Stimulated activated CD8-positive, alpha-beta memory T cell treated with anti-CD3 and anti-CD28 coated beads, Interleukin-2, amount 100 ng/mL, for 48 hours (primary cell): ENCODE results near the gene TNNT3.

Experiments used
- DNase-seq, 2 donors: peaks; one replicate each; pipeline ENCODE4 v3.0.0-alpha.2; 2020; ENCODE audit warnings: low read depth in 2 of 2

Gene TNNT3

DNA sequence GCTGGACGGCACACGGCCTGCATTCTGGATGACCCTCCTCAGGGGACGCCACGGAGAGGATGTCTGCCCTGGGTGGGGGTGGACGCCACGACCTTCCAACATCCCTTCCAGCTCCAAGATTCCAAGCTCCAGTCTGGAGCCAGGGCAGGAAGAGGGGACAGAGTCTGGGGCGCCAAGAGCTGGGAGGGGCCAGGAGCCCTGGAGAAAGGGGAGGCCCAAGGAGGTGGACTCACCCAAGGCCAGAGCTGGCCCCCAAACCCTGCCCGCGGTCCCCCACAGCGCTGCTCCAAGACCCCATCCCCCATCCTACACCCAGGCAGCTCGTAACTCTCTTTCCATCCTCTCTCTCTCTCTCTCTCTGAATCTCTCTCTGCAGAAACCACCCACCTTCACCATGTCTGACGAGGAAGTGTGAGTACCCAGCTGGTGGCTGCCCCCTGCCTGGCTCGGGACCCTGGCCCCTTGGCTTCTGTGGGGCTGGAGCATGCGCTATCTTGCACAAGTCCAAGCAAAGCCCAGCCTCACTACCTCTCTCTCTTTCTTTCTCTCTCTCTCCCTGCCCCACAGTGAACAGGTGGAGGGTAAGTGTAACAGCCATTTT lies 3.1 kb downstream of the TNNT3 start:
- no peak for DNase-seq

DNA sequence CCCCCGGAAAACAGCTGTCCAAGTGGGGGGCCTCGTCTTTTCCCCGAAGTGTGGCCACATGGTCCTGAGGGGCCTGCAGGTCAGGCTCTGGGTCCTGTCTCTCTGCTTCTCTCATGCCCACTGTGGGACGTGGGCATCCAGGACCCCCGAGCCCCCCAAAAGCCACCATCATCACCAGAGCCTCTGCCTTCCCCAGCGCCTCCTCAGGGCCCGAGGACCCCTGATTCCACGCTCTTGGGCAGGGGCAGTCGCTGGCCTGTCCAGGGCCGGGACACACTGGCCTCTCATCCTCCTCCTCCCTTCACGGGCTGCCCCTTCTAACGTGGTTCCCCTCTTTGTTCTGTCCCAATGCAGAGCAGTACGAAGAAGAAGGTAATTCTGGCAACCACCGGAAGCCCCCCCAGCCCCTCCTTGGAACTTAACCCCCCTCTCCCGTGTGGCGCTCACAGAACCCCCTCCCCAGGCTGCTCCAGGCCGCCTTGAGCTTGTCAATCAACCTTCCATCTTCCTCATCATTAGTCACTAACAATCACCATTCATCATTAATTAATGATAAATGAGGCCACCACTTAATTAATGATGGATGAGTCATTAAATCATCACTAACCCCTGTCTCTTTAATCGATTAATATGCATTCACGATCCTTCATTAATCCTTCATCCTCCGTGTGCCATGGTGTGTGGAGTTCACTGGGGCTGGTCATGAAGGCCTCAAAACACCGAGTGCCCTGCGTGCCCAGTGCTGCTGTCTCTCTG lies 3.9 kb downstream of the TNNT3 start:
- no peak for DNase-seq

- no peak for DNase-seq
Observed at GRCh38 chr11:1924181-1924580, 4.7 kb downstream of the TNNT3 start.

DNA sequence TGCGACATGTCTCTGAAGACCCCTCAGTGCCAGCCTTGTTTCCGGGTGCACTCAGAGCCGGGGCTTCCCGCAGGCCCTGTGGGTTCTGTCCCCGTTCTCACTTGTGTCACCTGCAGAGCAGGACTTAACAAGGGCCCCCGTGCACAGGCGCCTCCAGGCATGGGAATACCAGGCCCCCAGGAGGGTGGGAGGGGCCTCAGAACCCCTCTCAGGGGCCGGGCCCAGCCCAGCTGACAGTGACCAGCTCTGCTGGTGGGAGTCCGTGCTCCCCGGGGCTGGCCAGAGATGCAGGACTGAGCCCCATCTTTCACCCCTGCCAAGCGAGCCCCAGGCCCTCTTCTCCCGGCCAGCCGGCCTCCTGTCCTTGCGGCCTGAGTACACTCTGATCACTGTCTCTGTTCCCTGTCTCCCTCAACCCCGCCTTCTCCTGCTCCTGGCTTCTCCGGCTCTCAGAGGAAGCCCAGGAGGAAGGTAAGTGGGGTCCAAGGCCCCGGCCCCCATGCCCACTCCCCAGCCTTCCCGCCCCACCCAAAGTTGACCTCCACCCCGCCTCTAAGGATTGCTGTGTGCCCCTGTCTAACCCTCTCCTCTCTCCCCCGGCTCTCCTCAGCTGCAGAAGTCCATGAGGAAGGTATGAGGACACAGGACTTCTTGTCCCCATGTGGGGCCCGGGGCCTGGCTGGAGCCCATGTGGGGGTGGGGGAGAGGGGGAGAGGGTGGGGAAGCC lies 5.3 kb downstream of the TNNT3 start:
- no peak for DNase-seq

DNA sequence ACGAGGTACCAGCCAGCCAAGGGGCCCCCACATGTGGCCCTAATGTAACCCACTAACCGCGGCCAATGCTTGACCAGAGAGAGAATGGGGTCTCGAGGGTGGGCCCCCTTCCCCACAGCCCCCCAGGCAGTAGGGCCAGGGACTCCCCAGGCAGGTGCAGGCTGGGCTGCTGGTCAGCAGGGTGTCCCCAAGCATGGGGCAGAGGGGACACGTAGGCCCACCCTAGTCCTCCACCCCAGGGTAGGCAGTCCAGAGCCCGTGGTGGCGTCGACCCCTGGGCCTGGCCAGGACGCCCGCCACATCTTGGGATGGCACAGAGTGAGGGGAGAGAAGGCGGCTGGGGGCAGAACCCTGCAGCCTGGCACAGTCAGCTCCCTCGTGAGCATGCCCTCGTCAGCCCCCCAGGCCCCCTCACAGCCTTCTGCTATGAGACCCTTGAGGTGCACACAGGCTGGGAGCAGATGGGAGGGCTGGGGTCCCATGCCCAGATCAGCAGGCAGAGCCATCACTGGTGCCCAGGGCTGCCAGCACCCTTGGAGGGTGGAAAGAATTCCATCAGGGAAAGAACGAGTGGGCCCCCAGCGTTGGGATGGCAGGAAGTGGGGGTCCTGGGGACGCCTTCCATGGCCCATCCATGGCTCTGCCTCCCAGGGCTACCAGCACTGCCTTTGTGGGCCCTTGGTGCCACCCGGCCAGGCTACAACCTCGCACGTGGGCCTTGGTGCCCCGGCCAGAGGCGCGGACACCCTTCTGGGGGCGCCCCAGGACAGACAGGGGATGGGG lies 6.1 kb downstream of the TNNT3 start:
- DNase-seq = no peak

- no peak for DNase-seq
Observed at GRCh38 chr11:1926156-1927025, 6.9 kb downstream of the TNNT3 start.

- no peak for DNase-seq
Observed at GRCh38 chr11:1927026-1927847, 7.7 kb downstream of the TNNT3 start.

DNA sequence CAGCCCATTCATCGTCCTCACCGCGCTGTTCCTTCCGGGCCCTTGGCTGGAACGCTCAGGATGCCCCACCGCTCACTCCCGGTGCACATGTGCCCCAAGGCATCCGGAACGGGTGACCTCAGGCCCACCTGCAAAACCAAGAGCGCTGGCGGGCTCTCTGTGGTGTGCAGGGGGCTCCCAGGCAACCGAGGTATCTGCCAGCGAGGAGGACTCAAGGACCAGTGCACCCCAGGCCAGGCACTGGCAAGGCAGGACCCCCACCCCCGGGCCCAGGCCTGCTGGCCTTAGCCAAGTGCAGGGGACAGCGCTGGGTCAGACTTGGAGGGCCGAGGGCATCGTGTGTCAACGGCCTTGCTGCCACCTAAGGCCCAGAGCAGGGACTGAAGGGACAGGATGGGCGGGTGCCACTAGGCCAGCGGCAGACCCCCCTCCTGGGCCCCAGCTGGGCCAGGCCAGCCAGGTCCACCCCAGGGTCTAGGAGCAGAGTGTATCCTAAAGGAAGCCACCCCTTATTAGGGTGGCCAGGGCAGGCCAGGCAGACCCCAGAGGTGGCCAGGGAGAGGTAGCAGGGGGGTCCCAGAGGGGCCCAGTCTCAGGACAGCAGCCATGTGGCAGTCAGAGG lies 8.5 kb downstream of the TNNT3 start:
- DNase-seq = no peak

DNA sequence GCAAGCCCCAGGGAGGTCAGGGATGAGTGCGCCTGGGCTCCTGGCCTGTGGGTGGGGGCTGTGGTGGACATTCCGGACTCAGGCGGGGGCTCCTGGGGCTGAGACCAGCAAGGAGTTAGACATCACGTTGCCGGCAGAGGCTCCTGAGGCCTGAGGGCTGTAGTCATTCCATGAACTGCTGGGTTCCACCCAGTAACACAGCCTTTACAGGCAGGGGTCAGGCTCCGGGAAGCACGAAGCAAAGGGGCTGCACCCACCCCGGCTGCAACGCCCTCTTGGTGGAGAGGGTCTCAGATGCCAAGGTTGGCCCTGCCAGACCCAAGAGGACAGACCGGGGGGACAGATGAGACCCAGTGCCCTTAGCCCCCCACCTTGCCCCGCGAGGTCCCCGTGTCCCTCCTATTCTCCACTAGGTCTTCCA lies 9.0 kb downstream of the TNNT3 start:
- no peak for DNase-seq

DNA sequence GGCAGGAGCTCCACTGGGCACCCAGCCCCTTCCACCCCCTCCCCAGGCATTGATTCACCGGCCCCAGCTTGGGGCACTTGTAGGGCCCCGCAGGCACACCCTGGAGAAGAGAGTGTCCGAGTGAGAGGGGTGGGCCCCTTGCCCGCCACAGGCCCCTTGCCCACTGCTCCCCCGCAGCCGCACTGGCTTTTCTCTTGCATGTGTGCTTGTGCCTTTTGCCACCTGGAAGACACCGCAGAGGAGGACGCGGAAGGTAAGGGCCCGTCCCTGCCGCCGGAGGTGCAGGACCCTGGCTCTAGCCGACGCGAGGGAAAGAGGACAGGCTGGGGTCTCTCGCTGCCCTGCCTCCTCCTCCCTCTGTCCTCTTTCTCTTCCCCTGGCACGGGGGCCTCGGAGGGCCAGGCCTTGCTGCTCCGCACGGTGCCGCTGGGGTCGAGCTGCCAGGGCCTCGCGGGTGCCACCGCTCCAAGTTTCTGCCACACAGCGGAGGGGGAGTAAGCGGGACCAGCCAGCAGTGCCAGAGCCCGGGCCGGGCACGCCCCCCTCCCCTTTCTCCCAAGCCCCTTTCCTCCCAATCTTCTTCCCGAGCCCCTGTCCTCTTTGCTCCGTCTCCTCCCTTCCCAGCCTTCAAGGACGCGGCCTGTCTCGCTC lies 9.5 kb downstream of the TNNT3 start:
- no peak for DNase-seq

- DNase-seq = no peak
Observed at GRCh38 chr11:1929621-1930461, 10.3 kb downstream of the TNNT3 start.

DNA sequence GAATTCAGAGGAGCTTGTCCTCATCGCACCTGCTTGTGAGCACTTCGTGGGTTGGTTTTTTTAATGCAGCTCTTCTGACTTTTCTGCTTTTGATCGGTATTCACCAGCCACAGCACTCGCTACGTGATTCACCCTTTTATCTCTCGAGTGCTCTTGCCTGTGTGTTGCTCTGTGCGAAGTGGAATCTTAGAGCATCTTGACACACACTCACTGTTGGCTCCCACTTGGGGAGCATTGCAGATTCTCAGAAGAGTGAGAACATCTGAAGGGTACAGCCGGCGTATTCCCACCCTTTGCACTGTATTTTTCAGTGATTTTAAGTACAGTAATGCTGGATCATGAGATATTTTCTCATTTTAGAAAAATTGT lies 10.9 kb downstream of the TNNT3 start:
- no peak for DNase-seq

- DNase-seq = no peak
Observed at GRCh38 chr11:1931341-1932104, 12.0 kb downstream of the TNNT3 start.

- DNase-seq = no peak
Observed at GRCh38 chr11:1932105-1932480, 12.6 kb downstream of the TNNT3 start.

- DNase-seq = no peak
Observed at GRCh38 chr11:1932681-1933080, 13.2 kb downstream of the TNNT3 start.

DNA sequence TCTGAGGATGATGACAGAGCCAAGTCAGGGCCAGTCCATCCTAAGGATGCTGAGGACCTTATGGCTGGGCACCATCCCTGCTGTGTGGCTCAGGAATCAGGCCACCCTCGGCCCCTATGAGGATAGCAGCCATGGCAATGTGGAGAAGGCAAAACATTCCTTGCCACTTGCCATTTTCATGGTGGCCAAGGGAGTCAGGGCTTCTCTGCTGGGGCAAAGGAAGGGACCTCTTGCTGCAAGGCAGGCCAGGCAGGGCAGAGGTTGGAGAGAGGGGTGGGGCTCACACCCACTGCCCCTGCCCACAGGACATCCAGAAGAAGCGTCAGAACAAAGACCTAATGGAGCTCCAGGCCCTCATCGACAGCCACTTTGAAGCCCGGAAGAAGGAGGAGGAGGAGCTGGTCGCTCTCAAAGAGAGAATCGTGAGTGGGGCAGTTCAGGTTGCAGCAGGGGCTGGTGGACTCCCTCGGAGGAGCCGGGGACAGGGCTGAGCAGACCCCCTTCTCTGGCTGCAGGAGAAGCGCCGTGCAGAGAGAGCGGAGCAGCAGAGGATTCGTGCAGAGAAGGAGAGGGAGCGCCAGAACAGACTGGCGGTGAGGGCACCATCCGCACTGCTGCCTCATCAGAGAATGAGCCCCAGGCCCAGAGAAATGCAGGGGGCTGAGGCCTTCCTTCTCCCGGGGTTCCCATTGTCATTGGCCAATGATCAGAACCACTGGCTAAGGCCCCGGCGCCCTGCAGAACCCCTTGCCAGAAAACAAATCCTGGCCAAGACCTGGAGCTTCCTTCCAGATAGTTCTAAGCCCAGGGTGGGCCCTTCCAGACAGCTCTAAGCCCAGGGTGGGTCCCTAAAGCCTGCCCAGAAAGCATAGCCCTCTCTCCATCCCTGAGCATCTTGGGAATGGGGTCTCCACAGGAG lies 14.2 kb downstream of the TNNT3 start:
- DNase-seq = no peak
